Sigmoid colon (tissue), 3 donors: ENCODE measurements around the gene UQCC5.

Experiments
- POLR2A ChIP-seq, 2 donors: fragments of 450-650 bp; IDR thresholded peaks; one replicate each; pipeline ENCODE4 v1.6.1; 2016; ENCODE audit warnings: antibody characterized with exemption in 2 of 2, mild to moderate bottlenecking in 2 of 2, moderate library complexity in 2 of 2
- TF ChIP-seq, protein P1 (sequence below), 4 experiments: fragments of 450-650 bp in 3 of 4; fragments of 200-600 bp in 1 of 4; IDR thresholded peaks; one replicate each; pipeline ENCODE4 v1.5.1; 2016 to 2019; ENCODE audit warnings: antibody characterized with exemption in 4 of 4, mild to moderate bottlenecking in 3 of 4, moderate library complexity in 2 of 4

- TF ChIP-seq POLR2A (IDR thresholded peaks at IDR 0.05), result no peak
- TF ChIP-seq, protein P1, sequence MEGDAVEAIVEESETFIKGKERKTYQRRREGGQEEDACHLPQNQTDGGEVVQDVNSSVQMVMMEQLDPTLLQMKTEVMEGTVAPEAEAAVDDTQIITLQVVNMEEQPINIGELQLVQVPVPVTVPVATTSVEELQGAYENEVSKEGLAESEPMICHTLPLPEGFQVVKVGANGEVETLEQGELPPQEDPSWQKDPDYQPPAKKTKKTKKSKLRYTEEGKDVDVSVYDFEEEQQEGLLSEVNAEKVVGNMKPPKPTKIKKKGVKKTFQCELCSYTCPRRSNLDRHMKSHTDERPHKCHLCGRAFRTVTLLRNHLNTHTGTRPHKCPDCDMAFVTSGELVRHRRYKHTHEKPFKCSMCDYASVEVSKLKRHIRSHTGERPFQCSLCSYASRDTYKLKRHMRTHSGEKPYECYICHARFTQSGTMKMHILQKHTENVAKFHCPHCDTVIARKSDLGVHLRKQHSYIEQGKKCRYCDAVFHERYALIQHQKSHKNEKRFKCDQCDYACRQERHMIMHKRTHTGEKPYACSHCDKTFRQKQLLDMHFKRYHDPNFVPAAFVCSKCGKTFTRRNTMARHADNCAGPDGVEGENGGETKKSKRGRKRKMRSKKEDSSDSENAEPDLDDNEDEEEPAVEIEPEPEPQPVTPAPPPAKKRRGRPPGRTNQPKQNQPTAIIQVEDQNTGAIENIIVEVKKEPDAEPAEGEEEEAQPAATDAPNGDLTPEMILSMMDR (IDR thresholded peaks at IDR 0.05), result no peak
Observed at GRCh38 chr3:52528586-52529375, 7.6 kb upstream of the UQCC5 start.
